WERI-Rb-1 (cell line): ENCODE results near the gene NPTXR.

Experiments used
- DNase-seq: peaks from one replicate; pipeline ENCODE4 v3.0.0-alpha.2; 2020
- H3K27ac ChIP-seq: fragments of 250-450 bp; sonication (Bioruptor Pico); 2 replicates; pipeline ENCODE4 v1.5.1; 2020; ENCODE audit warnings: mild to moderate bottlenecking, moderate library complexity
- H3K27me3 ChIP-seq: fragments of 250-450 bp; sonication (Bioruptor Pico); 2 replicates; pipeline ENCODE4 v1.5.1; 2021; ENCODE audit warnings: mild to moderate bottlenecking, low read depth, moderate library complexity; ENCODE audit not compliant: insufficient read depth, severe bottlenecking
- H3K36me3 ChIP-seq: fragments of 250-450 bp; sonication (Bioruptor Pico); 2 replicates; pipeline ENCODE4 v1.5.1; 2020; ENCODE audit warnings: mild to moderate bottlenecking, moderate library complexity
- H3K4me3 ChIP-seq: 2 replicates; pipeline ENCODE4 v1.5.1; 2011; ENCODE audit warnings: low read depth, mild to moderate bottlenecking, control low read depth, low read length
- H3K9me3 ChIP-seq: fragments of 250-450 bp; sonication (Bioruptor Pico); 2 replicates; pipeline ENCODE4 v1.5.1; 2021; ENCODE audit warnings: mild to moderate bottlenecking, moderate library complexity; ENCODE audit not compliant: severe bottlenecking
- CTCF ChIP-seq: IDR thresholded peaks from 2 replicates; pipeline ENCODE4 v1.5.1; 2011; ENCODE audit warnings: low read depth, mild to moderate bottlenecking, control low read depth, inconsistent platforms, low read length

NPTXR gene

GRCh38 chr22:38852522-38852921 is 8.7 kb upstream of the NPTXR start:
- Histone ChIP-seq H3K9me3 (no peaks in the 10 kb centered on the region), H3K27ac (no peak overlapping the region), H3K36me3 (no peaks in the 10 kb centered on the region), H3K4me3 (no peak overlapping the region), H3K27me3 (no peaks in the 10 kb centered on the region)
- TF ChIP-seq CTCF, result no peak
- DNase-seq, result no peak

DNA sequence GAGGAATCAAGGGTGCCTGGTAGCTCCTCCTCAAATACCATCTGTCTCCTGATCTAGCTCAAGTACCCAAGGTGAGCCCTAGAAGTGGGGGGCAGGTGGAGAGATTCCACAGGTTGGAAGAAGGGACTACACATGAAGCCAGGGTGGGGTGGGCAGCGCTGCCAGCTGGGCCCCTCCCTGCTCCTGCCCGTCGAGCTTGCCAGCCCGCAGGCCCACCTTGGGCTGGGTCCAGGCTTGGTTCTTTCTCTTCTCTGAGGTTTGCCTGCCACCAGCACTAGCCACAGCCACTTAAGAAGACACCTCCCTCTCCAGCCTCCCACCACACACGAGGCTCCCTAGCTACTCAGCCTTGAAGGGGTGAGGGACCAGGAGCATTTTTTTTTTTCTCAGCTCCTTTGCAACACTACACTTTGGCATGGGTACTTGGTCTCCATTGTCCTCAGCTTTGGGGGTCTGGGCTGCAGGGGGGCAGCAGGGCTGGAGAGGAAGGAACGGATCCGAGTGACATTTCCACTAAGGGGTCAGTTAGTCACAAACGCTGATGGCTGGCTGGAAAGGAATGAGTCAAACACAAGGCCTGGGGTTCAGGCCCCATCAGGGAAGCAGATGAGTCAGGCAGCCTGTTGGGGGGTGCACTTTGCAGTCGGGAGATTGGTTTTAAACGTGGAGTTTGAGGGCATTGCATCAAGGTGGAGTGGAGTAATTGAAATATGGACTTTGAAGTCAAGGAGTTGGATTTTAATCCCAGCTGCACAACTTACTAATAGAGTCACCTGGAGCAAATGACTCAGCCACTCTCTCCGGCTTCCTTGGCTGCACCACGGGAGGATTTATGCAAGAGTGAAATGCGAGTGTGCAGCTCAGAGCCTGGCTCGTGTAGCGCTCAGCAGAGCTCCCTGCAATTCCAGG is 7.4 kb upstream of the NPTXR start:
- Histone ChIP-seq H3K9me3 (no peaks in the 10 kb centered on the region), H3K36me3 (no peaks in the 10 kb centered on the region), H3K27me3 (no peaks in the 10 kb centered on the region), H3K4me3 (no peak overlapping the region), H3K27ac (no peak overlapping the region)
- no peak for DNase-seq
- no peak for TF ChIP-seq CTCF

DNA sequence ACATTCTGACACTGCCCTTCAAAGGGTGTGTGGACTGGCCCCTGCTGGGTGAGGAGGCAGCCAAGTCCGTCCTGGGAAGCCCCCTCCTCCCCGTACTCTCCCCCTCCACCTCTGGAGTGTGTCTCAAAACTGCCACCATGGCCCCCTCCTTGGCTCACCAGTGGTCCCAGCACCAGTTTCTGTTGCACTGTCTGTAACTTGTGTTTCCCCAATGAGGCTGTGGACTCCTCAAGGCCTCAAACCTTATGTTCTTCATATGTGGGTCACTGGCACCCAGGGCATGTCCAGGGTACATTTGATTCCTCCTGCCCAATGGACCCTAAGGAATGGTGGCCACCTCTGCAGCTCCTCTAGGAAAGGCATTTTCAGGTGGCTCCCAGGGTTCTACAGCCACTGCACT is 6.6 kb upstream of the NPTXR start:
- Histone ChIP-seq H3K9me3 (no peaks in the 10 kb centered on the region), H3K4me3 (no peak overlapping the region), H3K27ac (no peak overlapping the region), H3K27me3 (no peaks in the 10 kb centered on the region), H3K36me3 (no peaks in the 10 kb centered on the region)
- no peak for DNase-seq
- TF ChIP-seq CTCF, result no peak

DNA sequence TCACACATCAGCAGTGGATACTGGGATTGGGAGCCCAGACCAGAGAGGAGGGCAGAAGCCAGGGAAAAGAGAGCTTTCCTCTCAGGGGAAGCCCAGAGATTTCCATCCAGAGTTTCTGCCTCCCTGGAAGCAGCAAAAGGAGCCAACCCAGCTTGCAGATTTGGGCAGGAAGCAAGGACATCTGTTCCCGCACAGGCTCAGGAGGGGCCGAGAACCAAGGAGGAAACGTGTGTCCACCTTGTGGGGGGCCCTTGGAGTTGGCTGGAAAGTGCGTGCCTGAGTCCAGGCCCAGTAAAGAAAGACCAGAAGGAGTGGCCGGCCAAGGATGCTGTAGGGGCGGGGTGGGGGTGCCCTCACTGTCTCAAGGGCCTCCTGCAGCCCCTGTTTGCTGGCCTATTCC is 6.0 kb upstream of the NPTXR start:
- DNase-seq, result no peak
- H3K27me3 ChIP-seq, result no peaks in the 10 kb centered on the region
- H3K27ac ChIP-seq, result no peak overlapping the region
- H3K9me3 ChIP-seq, result no peaks in the 10 kb centered on the region
- no peak for TF ChIP-seq CTCF
- no peaks in the 10 kb centered on the region for H3K36me3 ChIP-seq
- H3K4me3 ChIP-seq, result no peak overlapping the region

GRCh38 chr22:38846412-38846811 is 2.6 kb upstream of the NPTXR start:
- no peak overlapping the region for H3K27ac ChIP-seq
- no peaks in the 10 kb centered on the region for H3K36me3 ChIP-seq
- DNase-seq, result no peak
- no peaks in the 10 kb centered on the region for H3K9me3 ChIP-seq
- H3K4me3 ChIP-seq, result no peak overlapping the region
- no peaks in the 10 kb centered on the region for H3K27me3 ChIP-seq
- no peak for TF ChIP-seq CTCF
